ENCODE results near the gene KRT6A.

DNA sequence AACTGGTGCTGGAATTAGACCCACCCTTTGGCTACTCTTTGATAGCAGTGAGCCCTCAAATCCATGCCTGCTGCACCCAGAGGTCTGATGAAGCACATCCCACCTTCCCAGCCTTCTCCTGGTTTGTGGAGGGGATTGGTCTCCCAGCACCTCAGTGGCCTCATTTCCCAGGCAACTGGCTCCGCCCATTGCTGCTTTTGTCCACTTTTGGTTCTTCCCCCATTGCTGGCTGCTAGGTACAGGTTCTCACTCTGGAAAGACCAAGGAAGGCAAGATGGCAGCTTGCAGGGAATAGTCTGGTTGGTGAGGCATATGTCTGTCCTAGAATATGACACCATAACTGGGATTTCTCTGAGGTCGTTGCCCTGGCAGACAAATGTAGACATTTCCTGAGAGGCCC lies 37.3 kb upstream of the KRT6A start:
- TF ChIP-seq, protein P1, sequence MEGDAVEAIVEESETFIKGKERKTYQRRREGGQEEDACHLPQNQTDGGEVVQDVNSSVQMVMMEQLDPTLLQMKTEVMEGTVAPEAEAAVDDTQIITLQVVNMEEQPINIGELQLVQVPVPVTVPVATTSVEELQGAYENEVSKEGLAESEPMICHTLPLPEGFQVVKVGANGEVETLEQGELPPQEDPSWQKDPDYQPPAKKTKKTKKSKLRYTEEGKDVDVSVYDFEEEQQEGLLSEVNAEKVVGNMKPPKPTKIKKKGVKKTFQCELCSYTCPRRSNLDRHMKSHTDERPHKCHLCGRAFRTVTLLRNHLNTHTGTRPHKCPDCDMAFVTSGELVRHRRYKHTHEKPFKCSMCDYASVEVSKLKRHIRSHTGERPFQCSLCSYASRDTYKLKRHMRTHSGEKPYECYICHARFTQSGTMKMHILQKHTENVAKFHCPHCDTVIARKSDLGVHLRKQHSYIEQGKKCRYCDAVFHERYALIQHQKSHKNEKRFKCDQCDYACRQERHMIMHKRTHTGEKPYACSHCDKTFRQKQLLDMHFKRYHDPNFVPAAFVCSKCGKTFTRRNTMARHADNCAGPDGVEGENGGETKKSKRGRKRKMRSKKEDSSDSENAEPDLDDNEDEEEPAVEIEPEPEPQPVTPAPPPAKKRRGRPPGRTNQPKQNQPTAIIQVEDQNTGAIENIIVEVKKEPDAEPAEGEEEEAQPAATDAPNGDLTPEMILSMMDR (IDR thresholded peaks at IDR 0.05), result no peak
- TF ChIP-seq POLR2A (IDR thresholded peaks at IDR 0.05) (no peak), POLR2AphosphoS5 (IDR thresholded peaks at IDR 0.05) (no peak)
